C4-2B (cell line): ENCODE data around the gene CACNA1B.

ENCODE experiments used
- ZFX ChIP-seq: fragments of 450-650 bp; IDR thresholded peaks from 2 replicates; pipeline ENCODE4 v1.6.1; 2017
- TF ChIP-seq, protein P1 (sequence below): fragments of 450-650 bp; conservative IDR thresholded peaks from 2 replicates; pipeline ENCODE4 v1.5.1; 2017; ENCODE audit warnings: mild to moderate bottlenecking

DNA sequence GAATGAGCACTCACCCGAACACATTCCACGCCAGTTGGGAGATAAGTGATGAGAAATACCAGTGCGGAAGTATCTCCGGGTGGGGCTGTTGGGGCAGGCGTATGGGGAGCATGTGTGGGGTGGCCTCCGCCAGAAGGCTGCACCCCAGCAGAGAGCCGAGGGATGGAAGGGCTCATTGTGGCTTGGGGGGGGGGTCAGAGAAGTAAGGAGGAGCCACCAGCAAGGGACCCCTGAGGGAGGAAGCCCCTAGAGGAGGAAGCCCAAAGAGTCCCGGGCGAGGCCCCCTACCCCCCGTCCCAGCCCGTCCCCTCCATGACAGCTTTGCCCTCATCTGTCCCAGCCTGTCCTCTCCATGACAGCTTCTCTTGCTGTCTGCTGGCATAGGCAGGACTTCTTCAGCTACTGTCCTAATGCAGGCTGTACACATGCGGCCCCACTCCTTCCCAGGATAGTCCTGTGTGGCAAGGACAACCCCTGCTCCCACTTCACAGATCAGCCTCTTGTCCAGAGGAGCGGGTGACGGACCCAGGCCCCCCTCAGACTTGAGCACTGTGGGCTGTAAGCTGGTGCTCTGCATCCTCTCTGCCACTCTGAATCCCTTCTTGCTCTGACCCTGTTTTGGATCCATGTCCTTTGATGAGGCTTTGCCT, 239.6 kb downstream of the CACNA1B start:
- TF ChIP-seq, protein P1, sequence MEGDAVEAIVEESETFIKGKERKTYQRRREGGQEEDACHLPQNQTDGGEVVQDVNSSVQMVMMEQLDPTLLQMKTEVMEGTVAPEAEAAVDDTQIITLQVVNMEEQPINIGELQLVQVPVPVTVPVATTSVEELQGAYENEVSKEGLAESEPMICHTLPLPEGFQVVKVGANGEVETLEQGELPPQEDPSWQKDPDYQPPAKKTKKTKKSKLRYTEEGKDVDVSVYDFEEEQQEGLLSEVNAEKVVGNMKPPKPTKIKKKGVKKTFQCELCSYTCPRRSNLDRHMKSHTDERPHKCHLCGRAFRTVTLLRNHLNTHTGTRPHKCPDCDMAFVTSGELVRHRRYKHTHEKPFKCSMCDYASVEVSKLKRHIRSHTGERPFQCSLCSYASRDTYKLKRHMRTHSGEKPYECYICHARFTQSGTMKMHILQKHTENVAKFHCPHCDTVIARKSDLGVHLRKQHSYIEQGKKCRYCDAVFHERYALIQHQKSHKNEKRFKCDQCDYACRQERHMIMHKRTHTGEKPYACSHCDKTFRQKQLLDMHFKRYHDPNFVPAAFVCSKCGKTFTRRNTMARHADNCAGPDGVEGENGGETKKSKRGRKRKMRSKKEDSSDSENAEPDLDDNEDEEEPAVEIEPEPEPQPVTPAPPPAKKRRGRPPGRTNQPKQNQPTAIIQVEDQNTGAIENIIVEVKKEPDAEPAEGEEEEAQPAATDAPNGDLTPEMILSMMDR = no peak
- no peak for TF ChIP-seq ZFX
